GM21737 (cell line): Measurements from ENCODE around the gene VPS45.

Experiments
- ATAC-seq: cut with Tn5 transposase; IDR thresholded peaks from one replicate; pipeline ENCODE4 v1.9.1; 2021; ENCODE audit warnings: mild to moderate bottlenecking, moderate library complexity; ENCODE audit not compliant: unreplicated experiment

The VPS45 gene

DNA sequence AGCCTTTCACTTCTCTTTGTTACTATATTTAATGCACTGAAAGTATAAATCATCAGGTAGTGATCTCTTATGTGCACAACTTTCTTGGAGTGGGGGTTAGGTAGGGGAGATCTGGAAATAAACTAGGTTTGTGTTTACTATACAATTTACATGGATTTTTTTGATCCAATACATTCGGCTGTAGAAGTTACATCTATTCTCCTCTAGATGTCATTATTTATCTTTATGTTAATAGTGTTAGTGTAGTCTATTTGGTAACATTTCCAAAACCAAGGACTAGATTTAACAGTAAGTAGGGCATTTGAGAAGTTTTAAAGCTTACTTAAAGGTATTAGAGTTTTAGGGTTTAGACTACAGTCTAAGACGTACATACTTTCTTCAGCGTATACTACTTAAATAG, 5.4 kb downstream of the VPS45 start:
- ATAC-seq, result no peak

DNA sequence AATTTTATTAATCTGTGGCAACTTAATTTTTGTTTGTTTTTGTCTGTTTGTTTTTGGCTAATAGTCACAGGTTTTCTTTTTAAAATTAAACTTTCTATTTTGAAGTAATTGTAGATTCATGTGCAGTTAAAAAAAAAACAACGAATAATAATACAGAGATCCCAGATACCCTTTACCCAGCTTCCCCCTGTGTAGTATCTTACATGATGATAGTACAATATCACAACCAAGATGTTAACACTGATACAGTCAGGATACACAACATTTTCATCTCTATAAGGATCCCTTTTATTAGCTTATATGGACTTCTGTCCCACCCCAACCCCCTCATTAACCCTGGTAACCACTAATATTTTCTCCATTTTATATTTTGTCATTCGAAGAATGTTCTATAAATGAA, 5.9 kb downstream of the VPS45 start:
- no peak for ATAC-seq

DNA sequence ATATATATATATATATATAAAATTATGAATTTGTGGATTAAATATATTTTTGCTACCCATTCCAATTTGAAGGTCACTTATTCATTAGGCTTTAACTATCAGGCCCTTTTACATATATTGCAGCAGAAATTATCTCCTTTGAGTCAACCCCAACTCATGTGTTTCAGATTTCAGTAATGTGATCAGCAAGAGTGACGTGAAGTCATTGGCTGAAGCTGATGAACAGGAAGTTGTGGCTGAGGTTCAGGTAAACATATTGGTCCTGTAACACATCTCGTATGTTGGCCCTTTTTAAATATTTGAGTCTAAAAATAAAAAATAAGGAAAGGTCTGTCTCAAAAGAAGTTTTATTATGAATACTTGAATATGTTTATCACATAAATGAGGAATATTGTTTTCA, 8.5 kb downstream of the VPS45 start:
- ATAC-seq, result no peak

DNA sequence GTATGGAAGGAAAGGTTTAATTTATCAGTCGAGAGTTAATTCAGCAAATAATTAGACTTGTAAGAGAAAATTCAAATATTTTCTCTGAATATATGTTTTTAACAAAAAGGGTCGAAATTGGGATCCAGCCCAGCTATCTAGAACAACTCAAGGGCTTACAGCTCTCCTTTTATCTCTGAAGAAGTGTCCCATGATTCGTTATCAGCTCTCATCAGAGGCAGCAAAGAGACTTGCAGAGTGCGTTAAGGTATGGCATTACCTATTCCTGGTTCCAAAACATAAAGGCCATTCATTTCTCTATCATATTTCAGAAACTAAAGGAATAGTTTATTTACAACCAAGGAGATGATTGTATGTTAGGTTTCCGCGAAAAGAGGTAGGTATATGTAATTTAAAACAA, 9.4 kb downstream of the VPS45 start:
- no peak for ATAC-seq

DNA sequence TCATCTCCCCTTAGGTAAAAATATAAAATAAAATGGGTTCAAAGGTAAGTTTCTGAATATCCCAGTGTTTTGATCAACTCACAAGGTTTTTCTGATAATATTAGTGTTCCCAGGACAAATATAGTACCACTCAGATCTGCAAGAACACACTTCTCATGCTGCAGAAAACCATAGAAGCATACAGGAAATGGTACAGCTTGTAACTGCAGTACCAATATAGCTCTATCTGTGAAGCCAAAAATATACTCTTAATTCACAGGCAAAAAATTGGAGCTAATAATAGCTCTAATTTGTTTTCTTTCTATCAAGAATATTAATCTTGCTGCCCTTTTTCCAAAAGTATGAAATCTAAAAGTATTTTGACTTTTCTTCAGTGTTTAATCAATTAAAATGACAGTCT, 13.2 kb downstream of the VPS45 start:
- no peak for ATAC-seq

DNA sequence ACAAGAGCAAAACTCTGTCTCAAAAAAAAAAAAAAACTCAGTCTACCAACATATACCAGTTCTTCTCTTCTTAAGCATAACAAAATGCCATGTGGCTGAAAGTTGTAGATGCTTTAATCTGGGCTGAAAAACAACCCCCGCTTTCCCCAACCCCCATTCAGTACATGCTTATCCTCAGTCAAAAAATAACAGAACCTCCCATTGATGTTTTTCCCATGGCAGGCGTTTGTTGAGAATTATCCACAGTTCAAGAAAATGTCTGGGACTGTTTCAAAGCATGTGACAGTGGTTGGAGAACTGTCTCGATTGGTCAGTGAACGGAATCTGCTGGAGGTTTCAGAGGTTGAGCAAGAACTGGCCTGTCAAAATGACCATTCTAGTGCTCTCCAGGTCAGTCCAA, 14.9 kb downstream of the VPS45 start:
- no peak for ATAC-seq

DNA sequence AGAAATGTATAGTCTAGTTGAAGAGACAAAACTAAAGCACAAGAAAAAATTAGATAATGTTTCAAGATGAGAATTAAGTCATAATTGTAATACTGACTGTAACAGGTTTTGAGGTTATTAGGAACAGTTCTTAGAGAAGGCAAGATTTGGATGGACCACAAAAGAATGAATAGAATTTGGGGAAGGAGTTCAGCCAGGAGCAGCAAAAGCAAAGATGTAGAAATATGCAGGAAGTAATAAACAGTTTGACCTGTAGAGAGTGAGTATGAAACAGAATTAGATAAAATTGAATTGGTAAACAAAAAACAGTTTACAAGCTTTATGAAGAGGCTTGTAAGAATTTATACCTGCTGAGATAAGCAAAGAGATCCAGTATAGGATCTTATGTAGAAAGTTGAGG, 16.3 kb downstream of the VPS45 start:
- ATAC-seq, result no peak

DNA sequence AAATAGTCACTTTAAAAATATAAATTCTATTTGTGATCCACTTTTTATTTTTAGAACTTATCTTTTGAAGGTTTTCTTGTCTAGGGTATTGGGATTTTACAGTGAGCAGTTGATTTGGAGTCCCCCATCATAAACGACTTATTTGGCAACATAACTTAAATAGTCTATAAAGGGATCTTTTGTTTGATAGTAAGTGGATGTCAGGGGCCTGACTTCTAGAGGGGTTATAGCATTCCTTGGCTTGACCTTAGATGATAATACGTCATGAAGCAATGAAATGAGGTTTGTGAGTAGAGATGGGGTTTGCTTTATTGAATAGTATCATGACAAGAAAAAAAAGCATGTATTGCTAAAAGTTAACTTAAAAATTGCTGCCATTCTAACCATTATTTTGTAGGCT, 17.8 kb downstream of the VPS45 start:
- no peak for ATAC-seq

DNA sequence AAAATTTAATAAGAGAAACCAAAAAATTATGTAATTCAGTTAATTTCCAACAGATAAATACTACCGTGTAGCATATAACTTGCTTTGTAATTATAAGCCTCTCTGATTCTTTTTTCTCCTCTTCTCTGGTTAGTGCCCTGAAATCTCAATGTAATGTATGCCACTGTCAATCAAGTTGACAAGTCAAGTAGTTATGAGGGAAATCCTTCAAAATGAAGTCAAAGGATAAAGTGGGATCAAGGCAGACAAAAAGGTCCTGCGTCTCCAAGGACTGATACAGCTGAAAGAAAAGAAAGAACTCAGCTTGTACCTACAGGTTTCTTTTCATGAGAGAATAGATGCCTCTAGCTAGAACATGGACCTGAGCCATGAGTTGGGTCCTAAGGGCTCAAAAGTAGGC, 19.8 kb downstream of the VPS45 start:
- ATAC-seq, result no peak

DNA sequence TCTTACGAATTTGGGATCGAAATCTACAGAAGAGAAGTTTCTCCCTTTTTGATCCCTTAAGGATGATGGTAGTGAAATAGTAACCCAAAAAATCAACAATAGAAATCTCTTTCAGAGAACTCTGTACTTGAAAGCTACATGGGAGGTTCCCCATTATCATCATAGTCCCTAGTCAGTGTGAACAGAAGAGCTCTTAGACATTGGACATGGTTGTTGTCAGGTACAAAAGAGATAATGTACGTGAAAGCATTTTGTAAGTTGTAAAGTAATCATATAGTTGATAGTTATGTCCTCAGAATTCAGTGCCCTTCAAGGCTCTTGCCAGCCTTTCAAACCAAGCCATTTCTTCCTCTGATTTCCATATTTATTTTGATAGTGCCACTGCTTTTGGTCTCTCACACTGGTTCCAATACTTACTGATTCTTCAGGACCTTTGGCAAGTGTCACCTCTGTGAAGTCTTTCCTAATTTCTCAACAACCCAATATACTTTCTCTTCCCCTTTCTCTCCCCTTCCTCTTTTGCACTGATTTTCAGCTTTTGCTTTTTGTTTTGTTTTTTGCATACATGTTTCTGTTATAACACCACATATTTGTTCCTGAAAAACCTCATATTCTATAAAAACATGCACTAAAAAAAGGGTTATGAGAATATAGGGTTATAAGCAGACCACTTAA, 22.4 kb downstream of the VPS45 start:
- ATAC-seq, result no peak

DNA sequence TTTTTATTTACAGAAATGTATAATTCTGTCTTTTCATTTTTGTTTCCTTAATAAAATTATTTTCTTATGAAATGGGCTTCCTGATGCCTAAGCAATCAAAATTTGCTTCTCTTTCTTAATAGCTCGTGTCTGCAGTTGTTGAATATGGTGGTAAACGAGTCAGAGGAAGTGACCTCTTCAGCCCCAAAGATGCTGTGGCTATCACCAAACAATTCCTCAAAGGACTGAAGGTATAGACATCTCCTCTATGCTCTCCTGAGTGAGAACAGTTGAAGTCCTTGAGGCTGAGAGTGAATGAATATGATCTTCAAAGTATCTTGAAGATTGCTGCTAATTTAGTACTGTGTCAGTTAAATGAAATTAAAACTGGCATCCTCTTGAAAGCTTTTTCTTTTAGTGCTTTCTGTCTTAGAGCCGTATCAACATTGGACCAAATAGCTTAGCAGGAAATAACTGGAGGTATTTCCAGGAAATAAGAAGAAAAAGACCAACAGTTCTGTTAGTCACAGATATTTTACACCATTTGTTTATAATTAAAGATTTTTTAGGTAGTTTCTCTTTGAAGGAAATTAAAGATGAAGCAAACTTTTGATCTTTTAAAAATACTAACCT, 24.7 kb downstream of the VPS45 start:
- no peak for ATAC-seq

DNA sequence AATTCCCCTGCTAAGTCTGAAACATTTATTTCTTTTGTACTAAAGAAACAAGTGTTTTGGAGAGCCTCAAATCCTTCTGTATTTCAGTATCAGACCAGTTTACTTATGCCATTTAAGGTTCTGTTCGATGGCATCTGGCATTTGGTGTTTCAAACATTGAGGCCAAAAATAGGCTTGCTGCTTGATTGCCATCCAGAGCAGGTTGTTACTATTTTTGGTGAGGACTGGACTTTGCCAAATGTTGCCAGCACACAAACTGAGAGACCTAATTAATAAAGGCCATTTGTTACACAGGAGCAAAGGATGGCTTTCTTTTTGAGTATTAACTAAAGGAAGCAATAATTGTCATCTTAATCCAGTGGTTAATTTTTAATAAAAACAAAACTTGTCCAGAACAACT, 26.2 kb downstream of the VPS45 start:
- no peak for ATAC-seq

DNA sequence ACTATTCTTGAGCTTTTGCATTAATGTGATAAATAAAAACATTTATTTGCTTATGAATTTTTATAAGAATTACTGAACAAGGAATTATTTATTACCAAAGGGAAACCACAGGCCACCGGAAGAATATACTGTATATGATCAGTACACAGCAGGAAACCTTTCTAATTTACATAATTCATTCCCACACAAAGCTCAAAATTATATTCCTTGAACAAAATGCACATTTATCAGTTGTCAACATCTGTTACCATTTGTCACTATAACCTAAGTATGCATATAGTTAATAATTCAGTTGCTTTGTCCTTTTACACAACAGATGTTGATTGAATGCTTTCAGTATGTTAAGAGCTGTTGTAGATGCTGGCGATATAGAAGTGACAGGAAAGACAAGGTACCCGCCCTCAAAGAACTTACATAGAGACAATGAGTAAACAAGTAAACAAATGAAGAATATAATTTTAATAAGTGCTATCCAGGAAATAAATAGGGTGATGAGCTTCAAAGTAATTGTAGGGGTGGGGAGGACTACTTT, 27.2 kb downstream of the VPS45 start:
- no peak for ATAC-seq

DNA sequence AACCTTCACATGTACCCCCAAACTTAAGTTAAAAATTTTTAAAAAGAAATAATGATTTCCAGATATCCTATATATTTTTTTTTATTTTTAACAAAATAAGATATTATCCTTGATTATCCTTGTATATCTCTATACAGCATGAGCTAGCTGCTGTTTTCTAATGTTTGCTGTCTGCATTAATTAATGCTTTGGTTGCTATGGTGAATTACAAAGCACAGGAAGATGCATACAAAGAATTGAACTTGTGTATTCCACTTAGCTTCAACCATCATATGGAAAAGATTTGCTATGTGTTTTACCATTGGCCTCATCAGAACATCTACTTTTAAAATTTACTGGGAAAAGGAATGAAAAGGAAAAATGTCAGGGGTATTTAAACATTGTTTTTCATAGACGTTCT, 35.4 kb downstream of the VPS45 start:
- no peak for ATAC-seq

DNA sequence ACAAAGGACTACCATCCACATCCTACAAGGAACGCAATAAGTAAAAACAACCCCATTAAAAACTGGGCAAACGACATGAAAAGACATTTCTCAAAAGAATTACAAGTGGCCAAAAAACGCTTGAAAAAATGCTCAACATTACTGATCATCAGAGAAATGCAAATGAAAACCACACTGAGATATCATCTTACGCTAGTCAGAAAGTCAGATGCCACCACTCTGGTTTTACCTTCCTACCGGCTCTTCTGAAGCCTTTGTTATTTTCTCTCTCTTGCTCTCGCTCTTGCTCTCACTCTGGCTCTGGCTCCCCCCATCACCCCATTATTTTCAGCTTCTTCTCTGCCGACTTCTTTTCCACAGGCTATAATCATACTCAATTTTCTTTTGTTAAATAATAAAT, 38.8 kb downstream of the VPS45 start:
- ATAC-seq, result no peak

DNA sequence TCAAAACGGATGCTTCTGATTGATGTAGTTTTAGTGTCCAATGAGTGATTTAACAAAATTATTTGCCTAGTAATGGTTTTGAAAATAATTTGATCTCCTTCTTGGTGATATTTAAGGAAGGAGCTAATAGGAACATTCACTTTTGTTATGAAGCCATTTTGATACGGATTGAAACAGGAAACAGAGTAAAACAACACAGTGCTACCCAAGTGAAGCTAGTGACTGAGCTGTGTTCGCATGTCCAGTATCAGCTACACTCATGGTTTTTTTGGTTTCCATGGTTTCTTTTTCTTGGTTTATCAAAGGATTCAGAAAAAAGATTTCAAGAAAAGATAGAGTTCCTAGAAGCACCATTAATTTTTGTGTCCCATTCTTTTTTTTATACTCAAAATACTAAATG, 42.0 kb downstream of the VPS45 start:
- ATAC-seq, result no peak

DNA sequence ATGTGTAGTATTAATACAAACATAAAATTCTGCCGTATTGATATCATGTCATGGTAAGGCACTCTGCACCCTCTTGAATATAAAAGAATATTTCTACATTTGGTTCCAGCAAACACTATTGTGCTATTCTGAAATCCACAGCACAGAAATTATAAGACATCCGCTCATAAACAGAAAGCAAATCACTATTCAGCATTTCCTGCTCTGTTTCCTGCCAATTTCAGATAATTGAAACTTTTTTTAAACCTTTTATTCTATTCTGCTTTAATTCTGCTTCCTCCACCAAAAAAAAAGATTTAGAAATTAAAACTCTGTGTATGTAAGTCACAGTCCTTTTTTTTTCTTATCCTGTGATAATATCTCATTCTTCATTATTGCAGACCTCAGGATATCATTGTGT, 42.5 kb downstream of the VPS45 start:
- ATAC-seq, result no peak

DNA sequence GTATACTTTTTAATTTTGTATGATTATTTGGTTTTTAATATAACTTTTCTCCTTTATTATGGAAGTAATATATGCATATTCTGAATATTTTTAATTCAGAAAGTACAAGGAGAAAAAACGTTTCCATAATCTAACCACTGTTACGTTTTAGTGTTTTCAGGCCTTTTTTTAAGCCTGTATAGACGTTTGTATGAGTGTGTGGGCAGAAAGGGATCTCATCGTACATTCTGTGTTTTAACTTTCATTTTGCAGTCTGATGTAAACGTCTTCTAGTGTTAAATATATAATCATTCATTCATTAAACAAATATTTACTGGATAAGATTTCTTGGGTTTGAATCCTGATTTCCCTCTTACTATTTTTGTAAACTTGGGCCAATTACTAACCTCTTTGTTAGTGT, 44.1 kb downstream of the VPS45 start:
- no peak for ATAC-seq

DNA sequence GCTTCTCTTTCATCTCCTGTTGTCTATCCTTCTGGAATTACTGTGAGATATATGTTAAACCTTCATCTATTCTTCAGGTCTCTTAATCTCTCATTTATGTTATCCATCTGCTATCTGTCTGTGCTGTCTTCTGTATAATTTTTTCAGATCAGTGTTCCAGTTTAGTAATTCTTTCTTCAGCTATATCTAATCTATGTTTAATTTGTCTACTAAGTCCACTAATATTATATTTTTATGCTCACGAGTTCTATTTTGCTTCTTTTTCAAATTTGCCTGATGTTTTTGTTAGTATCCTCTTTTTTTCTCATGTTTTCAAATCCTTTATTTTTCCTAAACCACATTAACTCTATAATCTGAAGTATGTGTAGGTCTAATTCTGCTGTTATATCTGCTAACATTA, 47.5 kb downstream of the VPS45 start:
- ATAC-seq, result no peak

DNA sequence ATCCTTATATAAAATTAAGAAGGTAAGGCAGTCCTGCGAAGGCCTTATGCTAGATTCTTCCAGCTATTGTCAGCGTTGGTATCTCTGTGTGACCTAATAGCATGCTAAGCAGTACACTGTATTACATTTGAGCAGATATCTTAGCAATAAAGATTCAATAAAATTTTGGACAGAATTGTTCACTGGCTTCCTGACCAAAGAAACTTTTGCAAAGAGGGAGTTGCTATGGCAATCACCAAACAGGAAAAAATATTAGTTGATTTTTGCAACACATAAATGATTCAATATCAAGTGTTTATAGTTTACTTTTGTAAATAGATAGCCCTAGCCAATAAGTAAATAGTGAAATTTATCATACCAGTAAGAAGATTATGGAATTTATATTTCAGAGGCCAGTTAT, 51.1 kb downstream of the VPS45 start:
- ATAC-seq, result no peak

DNA sequence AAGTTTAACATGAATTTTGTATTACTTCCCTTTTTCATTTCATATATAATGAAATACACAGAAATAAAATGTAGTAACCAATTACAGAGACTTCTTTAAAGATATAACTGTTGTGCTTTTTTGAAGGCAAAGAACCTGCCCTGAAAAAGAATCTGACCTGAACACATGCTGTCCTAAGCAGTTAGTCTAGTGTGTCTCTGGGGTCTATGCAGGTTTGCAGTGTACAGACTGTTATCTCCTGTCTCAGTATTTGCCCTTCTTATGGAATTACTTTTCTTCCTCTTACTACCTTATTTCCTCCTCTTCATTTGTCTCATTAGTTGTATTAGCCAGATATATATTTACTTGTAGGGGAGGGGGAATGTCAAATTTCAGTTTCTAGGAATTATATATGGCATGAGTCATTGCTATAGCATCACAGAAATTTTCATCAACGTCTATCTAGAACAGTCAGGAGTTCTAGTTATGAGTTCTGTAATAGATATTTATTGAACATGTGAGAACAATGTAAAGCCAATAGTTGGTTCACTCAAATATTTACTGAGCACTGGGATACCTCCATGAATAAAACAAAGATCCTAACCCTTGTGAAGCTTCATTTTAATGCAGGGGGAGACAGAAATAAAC, 53.8 kb downstream of the VPS45 start:
- no peak for ATAC-seq

DNA sequence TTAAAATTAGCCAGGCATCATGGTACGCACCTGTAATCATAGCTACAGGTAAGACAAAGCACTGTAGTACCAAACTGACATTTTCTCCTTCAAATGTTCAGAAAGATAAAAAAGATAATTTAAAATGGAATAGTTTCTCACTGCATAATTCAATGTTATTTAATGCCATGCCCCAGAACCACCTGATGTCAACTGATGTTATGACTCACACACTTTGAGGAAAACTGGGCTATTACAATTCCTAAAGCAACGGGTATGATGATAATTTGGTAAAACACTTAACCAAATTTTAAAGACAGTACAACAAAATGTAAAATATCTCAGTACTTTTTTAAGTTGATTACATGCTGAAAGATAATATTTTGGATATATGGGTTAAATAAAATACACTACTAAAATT, 59.2 kb downstream of the VPS45 start:
- ATAC-seq, result no peak
